H9 (cell line): ENCODE measurements around the gene FANCC. TPM values are rescaled to one million over a fixed set of nuclear protein-coding genes. Genes with fewer than 3 reads are reported as not detected.
A peak's percentile ranks its signal among the peaks of the same experiment; 100 is the strongest.

Experiments used
- DNase-seq: peaks from one replicate; pipeline ENCODE4 v3.0.0-alpha.2; 2017
- H2AFZ ChIP-seq: one replicate; pipeline ENCODE4 v1.6.1; 2013; ENCODE audit warnings: mild to moderate bottlenecking, low read length, control low read depth, moderate library complexity
- H2AK5ac ChIP-seq: 2 replicates; pipeline ENCODE4 v1.6.1; 2013; ENCODE audit warnings: low read length, control low read depth, mixed read lengths; ENCODE audit not compliant: insufficient read length
- H2BK120ac ChIP-seq: one replicate; pipeline ENCODE4 v1.6.1; 2013; ENCODE audit warnings: low read depth, mild to moderate bottlenecking, low read length, control low read depth, inconsistent platforms; ENCODE audit not compliant: poor library complexity, severe bottlenecking
- H2BK12ac ChIP-seq: 2 replicates; pipeline ENCODE4 v1.6.1; 2013; ENCODE audit warnings: low read length, control low read depth, mixed read lengths, low read depth; ENCODE audit not compliant: insufficient read length
- H2BK15ac ChIP-seq: 2 replicates; pipeline ENCODE4 v1.6.1; 2013; ENCODE audit warnings: low read depth, low read length, control low read depth
- H2BK20ac ChIP-seq: one replicate; pipeline ENCODE4 v1.6.1; 2013; ENCODE audit warnings: low read depth, mild to moderate bottlenecking, low read length, control low read depth, inconsistent platforms; ENCODE audit not compliant: poor library complexity, severe bottlenecking
- H2BK5ac ChIP-seq: 2 replicates; pipeline ENCODE4 v1.6.1; 2013; ENCODE audit warnings: low read length, control low read depth, mixed read lengths; ENCODE audit not compliant: insufficient read length
- H3K14ac ChIP-seq: 2 replicates; pipeline ENCODE4 v1.6.1; 2013; ENCODE audit warnings: low read length, control low read depth; ENCODE audit not compliant: insufficient read depth
- H3K18ac ChIP-seq: 2 replicates; pipeline ENCODE4 v1.6.1; 2013; ENCODE audit warnings: low read depth, mild to moderate bottlenecking, mixed read lengths, low read length, control low read depth; ENCODE audit not compliant: insufficient read length
- H3K23ac ChIP-seq: 2 replicates; pipeline ENCODE4 v1.6.1; 2013; ENCODE audit warnings: low read length, control low read depth, mixed read lengths, low read depth; ENCODE audit not compliant: insufficient read length
- H3K23me2 ChIP-seq: 2 replicates; pipeline ENCODE4 v1.6.1; 2013; ENCODE audit warnings: low read depth, mild to moderate bottlenecking, mixed read lengths, low read length, control low read depth; ENCODE audit not compliant: insufficient read length, poor library complexity, severe bottlenecking
- H3K27ac ChIP-seq: 2 replicates; pipeline ENCODE4 v1.5.1; 2013; ENCODE audit warnings: low read length, control low read depth, mixed read lengths, low read depth; ENCODE audit not compliant: insufficient read length
- H3K27me3 ChIP-seq: 2 replicates; pipeline ENCODE4 v1.6.1; 2013; ENCODE audit warnings: low read length, control low read depth, inconsistent platforms; ENCODE audit not compliant: insufficient read depth
- H3K4ac ChIP-seq: 2 replicates; pipeline ENCODE4 v1.6.1; 2013; ENCODE audit warnings: low read depth, mild to moderate bottlenecking, control low read depth, inconsistent platforms, low read length, moderate library complexity
- H3K4me1 ChIP-seq: 2 replicates; pipeline ENCODE4 v1.6.1; 2013; ENCODE audit warnings: low read length, control low read depth, inconsistent platforms; ENCODE audit not compliant: insufficient read depth
- H3K4me2 ChIP-seq: 2 replicates; pipeline ENCODE4 v1.6.1; 2013; ENCODE audit warnings: low read length, control low read depth, mixed read lengths; ENCODE audit not compliant: insufficient read length, insufficient read depth
- H3K56ac ChIP-seq: 2 replicates; pipeline ENCODE4 v1.6.1; 2013; ENCODE audit warnings: low read depth, mild to moderate bottlenecking, mixed read lengths, low read length, control low read depth; ENCODE audit not compliant: insufficient read length
- H3K79me1 ChIP-seq: 2 replicates; pipeline ENCODE4 v1.6.1; 2013; ENCODE audit warnings: low read depth, mild to moderate bottlenecking, moderate library complexity, low read length, control low read depth, inconsistent platforms; ENCODE audit not compliant: insufficient read depth, poor library complexity, severe bottlenecking
- H3K79me2 ChIP-seq: 2 replicates; pipeline ENCODE4 v1.6.1; 2013; ENCODE audit warnings: low read length, control low read depth, inconsistent platforms; ENCODE audit not compliant: insufficient read depth
- H3K9ac ChIP-seq: 2 replicates; pipeline ENCODE4 v1.6.1; 2013; ENCODE audit warnings: low read length, control low read depth, mixed read lengths; ENCODE audit not compliant: insufficient read length; ENCODE audit errors: extremely low read depth
- H3K9me3 ChIP-seq: one replicate; pipeline ENCODE4 v1.6.1; 2013; ENCODE audit warnings: low read depth, low read length, inconsistent platforms; ENCODE audit not compliant: control insufficient read depth
- H3T11ph ChIP-seq: one replicate; pipeline ENCODE4 v1.6.1; 2013; ENCODE audit warnings: mild to moderate bottlenecking, low read length, control low read depth, inconsistent platforms
- H4K20me1 ChIP-seq: one replicate; pipeline ENCODE4 v1.6.1; 2013; ENCODE audit not compliant: control insufficient read depth, insufficient read length, insufficient read depth
- H4K5ac ChIP-seq: 2 replicates; pipeline ENCODE4 v1.6.1; 2013; ENCODE audit warnings: low read depth, mild to moderate bottlenecking, mixed read lengths, low read length, control low read depth; ENCODE audit not compliant: insufficient read length
- H4K8ac ChIP-seq: replicated peaks from 2 replicates; pipeline ENCODE4 v1.6.1; 2013; ENCODE audit warnings: low read length, control low read depth, mixed read lengths, low read depth; ENCODE audit not compliant: insufficient read length
- H4K91ac ChIP-seq: 2 replicates; pipeline ENCODE4 v1.6.1; 2013; ENCODE audit warnings: low read depth, mild to moderate bottlenecking, moderate library complexity, mixed read lengths, low read length, control low read depth; ENCODE audit not compliant: insufficient read length
- H3K27ac Mint-ChIP-seq, 3 experiments: 2 replicates in 2 of 3; 3 replicates in 1 of 3; pipeline ENCODE4 v1.8.0; 2020 to 2021; ENCODE audit warnings: mixed read lengths in 3 of 3, mild to moderate bottlenecking in 1 of 3, moderate library complexity in 1 of 3
- H3K27me3 Mint-ChIP-seq: 2 replicates; pipeline ENCODE4 v1.8.0; 2021; ENCODE audit warnings: low read depth, mild to moderate bottlenecking, moderate library complexity, mixed read lengths
- H3K36me3 Mint-ChIP-seq, 3 experiments: 2 replicates in 2 of 3; 3 replicates in 1 of 3; pipeline ENCODE4 v1.8.0; 2020 to 2021; ENCODE audit warnings: low read depth in 3 of 3, mixed read lengths in 3 of 3; ENCODE audit not compliant: insufficient read depth in 1 of 3
- H3K4me1 Mint-ChIP-seq, 2 experiments: 2 replicates each; pipeline ENCODE4 v1.8.0; 2020; ENCODE audit warnings: mixed read lengths in 2 of 2
- H3K4me3 Mint-ChIP-seq, 2 experiments: 2 replicates in 1 of 2; 3 replicates in 1 of 2; pipeline ENCODE4 v1.8.0; 2020 to 2021; ENCODE audit warnings: mild to moderate bottlenecking in 2 of 2, mixed read lengths in 2 of 2, moderate library complexity in 1 of 2
- H3K9me3 Mint-ChIP-seq, 2 experiments: 2 replicates in 1 of 2; 3 replicates in 1 of 2; pipeline ENCODE4 v1.8.0; 2020; ENCODE audit warnings: mild to moderate bottlenecking in 2 of 2, mixed read lengths in 2 of 2, moderate library complexity in 1 of 2
- CTCF ChIP-seq: fragments of 200-600 bp; sonication (generic); conservative IDR thresholded peaks from 3 replicates; pipeline ENCODE4 v1.8.0; 2021; ENCODE audit warnings: antibody characterized with exemption, mild to moderate bottlenecking
- WGBS: extraction: QIAGEN DNeasy Blood & Tissue Kit; methylation state at CpG from one replicate; pipeline ENCODE4 v1.1.7; 2013; ENCODE audit warnings: missing lambda C conversion rate, low lambda C conversion rate, mixed read lengths; ENCODE audit not compliant: insufficient read length; ENCODE audit errors: extremely low coverage; 5-methylcytosine and 5-hydroxymethylcytosine counted together
- total RNA-seq: library from RNA; stranded (reverse); gene quantifications from 2 replicates; pipeline ENCODE4 v1.2.1, GENCODE V29; 2021

The FANCC gene
- total RNA-seq, 1 experiment from 2014 or later: 14.6 TPM

- no peak for TF ChIP-seq CTCF
- Mint-ChIP-seq H3K4me3 (no peak overlapping the region), H3K4me1 (peaks cover 39% of the 10 kb centered on the region in 2 experiments), H3K27me3 (no peaks in the 10 kb centered on the region), H3K36me3 (peaks cover 0 to 7% (median 2%) of the 10 kb centered on the region in 3 experiments; a peak in 5 of 7 replicates), H3K27ac (peak overlapping the region; percentile 21 to 83 (median 77); a peak in 4 of 7 replicates), H3K9me3 (no peaks in the 10 kb centered on the region)
- no peak overlapping the region for H4K91ac ChIP-seq
- H2AFZ ChIP-seq: no peak overlapping the region
- H2BK20ac ChIP-seq: no peak overlapping the region
- no peak overlapping the region for H3K27ac ChIP-seq
- no peak overlapping the region for H3K4me2 ChIP-seq
- H3T11ph ChIP-seq: no peak overlapping the region
- H3K79me2 ChIP-seq: peaks cover 2% of the 10 kb centered on the region; the same call in 1 of the 2 replicates
- no peak overlapping the region for H2AK5ac ChIP-seq
- H3K27me3 ChIP-seq: no peaks in the 10 kb centered on the region
- no peak overlapping the region for H3K18ac ChIP-seq
- H4K5ac ChIP-seq: no peak overlapping the region
- no peak overlapping the region for H2BK15ac ChIP-seq
- no peak overlapping the region for H3K4ac ChIP-seq
- no peaks in the 10 kb centered on the region for H3K9me3 ChIP-seq
- no peaks in the 10 kb centered on the region for H4K20me1 ChIP-seq
- no peak overlapping the region for H3K56ac ChIP-seq
- no CpG with 5 or more reads among the region's 20 CpGs for WGBS
- no peaks in the 10 kb centered on the region for H3K4me1 ChIP-seq
- H3K23ac ChIP-seq: no peak overlapping the region
- H3K23me2 ChIP-seq: no peaks in the 10 kb centered on the region
- no peak overlapping the region for H2BK5ac ChIP-seq
- no peak overlapping the region for H4K8ac ChIP-seq
- no peak for DNase-seq
- H2BK12ac ChIP-seq: no peak overlapping the region
- H3K14ac ChIP-seq: no peak overlapping the region
- no peak overlapping the region for H2BK120ac ChIP-seq
- no peaks in the 10 kb centered on the region for H3K79me1 ChIP-seq
- no peak overlapping the region for H3K9ac ChIP-seq
Measured at GRCh38 chr9:95080961-95081647, 236.4 kb downstream of the FANCC start.
